NCI-H2196 (cell line): Measurements from ENCODE around the gene PRR15.

Experiments
- DNase-seq: peaks from one replicate; lab custom pipeline; 2025; ENCODE audit not compliant: unreplicated experiment; lab: John Stamatoyannopoulos, UW

The PRR15 gene

GRCh38 chr7:29567174-29567573 lies 3.5 kb downstream of the PRR15 start:
- DNase-seq: no peak

DNA sequence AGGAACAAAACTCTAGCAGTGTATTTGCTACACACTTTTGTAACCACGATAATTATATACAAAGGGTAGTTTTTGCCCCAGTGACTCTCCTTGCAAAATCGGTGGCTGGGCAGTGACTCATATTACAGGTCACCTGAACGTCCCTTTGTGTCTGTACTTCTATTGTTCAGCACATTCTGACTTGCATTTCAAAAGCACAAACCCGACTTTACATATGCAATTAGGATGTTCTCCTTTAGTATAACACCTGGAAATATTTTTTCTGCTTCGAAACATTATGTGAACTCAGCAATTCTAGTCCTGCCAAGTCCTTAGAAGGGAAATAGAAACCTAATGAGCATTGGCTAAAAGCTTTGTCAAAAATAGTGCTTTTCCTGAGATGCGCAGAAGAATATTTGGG lies 6.0 kb downstream of the PRR15 start:
- DNase-seq: no peak

DNA sequence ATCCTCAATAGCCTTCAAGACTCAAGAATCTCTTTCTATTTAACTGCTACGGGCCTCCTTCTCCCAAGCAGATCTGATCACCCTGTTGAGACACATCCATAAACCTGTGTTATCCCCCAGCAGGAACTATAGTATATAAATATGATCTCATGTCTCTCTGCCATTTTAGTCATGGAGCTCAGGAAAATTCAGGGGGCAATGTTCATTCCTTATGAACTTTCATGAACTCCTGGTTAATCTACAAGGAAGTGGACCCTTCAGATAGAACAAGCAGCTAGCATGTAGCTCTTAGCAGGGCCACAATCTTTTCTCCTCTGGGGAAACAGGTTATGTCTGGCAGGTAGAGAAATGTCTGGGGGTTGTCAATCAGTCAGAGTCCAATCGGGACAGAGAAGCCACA lies 8.9 kb downstream of the PRR15 start:
- no peak for DNase-seq

GRCh38 chr7:29573567-29573966 lies 9.9 kb downstream of the PRR15 start:
- DNase-seq: no peak

- DNase-seq: no peak
Measured at GRCh38 chr7:29574659-29575058, 11.0 kb downstream of the PRR15 start.

- DNase-seq: no peak
Measured at GRCh38 chr7:29587195-29587808, 23.7 kb downstream of the PRR15 start.

GRCh38 chr7:29588212-29588611 lies 24.6 kb downstream of the PRR15 start:
- DNase-seq: no peak

DNA sequence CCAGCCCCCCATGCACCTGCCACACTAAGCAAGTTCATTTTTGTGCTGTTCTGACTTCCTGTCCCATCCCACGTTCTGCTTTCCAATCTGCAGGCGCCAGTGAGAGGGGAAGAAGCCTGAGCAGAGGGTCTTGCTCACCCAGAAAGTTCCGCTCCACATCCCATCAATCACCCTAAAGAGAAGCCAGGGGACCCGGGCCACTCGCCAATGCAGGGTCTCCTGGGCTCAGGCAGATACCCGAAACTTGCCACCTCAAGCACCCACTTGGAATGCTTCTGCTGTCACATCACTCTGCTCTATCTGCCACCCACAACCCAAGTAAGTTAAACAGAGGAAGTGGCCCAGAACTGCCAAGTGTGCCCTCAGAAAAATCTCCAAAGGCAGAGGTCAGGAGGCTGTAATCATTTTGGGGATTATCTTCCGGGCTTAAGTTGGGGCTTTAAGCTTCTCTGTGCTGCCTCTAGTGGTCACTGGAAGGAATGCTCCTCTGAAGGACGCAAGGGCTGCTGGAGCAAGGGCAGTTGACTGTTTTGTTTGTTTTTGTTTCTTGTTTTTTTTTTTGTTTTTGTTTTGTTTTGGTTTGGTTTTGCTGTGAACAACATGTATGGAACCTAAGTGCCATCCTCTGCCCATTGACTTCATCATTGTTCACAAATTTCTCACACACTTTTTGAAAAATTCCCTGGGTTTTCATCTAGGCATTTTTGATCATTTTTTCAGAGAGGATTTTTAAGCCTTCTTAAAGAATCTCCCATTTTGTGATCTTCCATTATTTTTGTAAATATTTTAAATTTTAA lies 25.5 kb downstream of the PRR15 start:
- DNase-seq: peak; percentile 36

GRCh38 chr7:29592866-29593265 lies 29.2 kb downstream of the PRR15 start:
- no peak for DNase-seq

GRCh38 chr7:29593459-29593858 lies 29.8 kb downstream of the PRR15 start:
- DNase-seq: no peak

DNA sequence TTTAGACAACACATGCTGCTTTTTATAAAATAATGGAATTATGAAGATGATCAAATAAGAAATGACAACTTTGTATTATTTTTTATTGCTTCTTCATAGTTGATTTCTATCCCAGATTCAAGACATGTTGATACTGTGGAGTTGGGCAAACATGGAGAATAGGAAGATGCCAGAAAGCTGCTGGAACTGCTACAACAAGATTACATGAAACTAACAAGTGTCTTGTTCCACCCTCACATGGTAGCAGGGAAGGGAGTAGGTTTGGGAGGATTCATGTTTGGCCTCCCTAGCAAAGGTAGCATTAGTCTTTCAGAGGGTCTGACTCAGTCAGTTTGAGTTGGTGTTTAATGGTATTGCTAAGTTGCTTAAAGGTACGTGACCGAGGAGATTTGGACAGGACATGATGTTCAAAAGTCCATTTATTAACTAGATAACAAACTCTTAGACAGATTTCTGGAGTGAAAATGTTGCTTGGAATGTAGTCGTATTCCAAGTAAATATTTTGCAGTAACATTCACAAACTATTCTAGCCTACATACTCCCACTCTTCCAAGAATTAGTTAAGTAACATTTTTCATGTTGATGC lies 33.1 kb downstream of the PRR15 start:
- no peak for DNase-seq

DNA sequence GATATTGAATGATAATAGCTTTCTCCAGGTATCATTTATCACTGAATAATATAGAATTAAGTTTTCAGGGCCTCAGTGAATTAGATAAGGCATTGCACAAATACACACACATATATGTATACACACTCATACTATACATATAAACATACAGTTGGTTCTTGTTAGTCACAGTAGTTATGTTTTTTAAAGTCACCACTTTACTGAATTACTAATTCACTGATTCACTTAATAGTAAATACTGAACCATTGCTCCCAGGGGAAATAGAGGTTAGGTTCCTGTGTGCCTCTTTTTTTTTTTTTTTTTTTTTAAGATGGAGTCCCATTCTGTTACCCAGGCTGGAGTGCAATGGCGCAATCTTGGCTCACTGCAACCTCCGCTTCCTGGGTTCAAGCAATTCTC lies 33.6 kb downstream of the PRR15 start:
- DNase-seq: no peak

DNA sequence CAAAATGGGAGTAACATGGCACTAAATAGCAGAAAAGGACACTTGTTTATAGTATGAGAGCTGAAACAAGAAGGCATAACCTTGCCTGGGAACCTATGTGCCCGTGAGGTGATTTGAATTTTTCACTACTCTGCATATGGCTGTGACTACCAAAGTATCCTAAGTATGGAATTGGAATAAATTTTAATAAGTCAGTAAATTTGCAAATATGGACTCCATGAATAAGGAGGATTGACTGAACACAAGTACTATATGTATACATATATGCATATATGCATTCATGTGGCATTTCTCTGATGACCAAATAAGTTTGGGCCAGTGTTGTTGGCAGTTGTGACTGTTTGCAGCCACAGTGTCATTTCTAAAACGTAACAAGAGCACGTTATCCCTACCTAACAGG lies 34.5 kb downstream of the PRR15 start:
- DNase-seq: no peak

DNA sequence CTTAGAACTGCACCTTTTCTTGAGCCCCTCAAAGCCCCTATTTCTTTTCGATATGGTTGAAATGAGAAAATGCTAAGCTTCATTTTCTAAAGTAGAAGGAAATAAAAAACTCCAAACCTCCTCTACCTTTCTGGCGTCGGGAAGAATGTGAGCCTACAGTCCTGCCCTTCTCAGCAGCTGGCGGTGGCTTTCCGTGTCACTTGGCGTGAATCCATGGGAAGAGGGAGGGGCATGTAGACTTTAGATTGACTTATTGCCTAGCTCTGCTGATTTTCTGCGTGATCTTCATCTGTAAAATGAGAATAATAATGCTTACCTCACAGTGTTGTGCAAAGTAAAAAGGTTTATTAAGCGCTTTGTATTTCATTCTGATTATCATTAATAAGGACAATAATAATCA lies 35.0 kb downstream of the PRR15 start:
- DNase-seq: peak; percentile 11

DNA sequence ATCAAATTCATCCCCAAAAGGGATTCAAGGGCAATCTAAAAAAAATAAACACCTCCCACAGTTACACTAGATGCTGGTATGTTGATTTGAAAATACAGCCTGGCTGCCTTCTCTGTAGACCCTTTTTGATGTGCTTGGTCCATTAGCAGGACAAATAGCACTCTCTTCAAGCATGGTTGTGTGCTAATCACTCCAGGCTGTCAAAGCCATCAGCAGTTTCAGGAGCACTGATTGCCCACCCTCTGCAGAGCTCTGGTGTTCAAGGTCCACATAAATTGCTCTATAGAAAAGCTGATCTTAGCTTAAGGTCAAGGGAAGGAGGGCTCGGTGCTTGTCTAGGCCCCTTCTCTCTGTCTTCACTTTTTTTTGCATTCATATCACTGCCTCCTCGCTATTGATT lies 35.4 kb downstream of the PRR15 start:
- no peak for DNase-seq

DNA sequence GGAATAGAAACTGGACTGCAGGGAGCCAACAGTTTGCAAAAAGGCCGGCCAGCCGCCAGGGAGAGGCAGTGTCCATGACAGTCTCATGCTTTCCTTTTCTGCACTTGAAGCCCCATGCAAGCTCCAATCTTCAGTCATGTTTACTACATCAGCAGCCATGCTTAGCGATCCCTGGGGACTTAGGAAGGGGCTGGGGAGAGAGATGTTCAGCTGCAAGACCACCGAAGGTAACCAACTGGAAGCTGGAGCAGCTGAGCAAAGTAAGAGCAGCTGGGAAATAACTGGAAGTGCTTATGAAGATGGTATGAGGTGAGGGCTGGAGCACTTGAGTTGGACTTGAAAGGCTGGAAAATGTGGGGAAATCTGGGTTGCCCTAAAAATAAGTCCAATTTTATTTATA lies 37.0 kb downstream of the PRR15 start:
- no peak for DNase-seq

DNA sequence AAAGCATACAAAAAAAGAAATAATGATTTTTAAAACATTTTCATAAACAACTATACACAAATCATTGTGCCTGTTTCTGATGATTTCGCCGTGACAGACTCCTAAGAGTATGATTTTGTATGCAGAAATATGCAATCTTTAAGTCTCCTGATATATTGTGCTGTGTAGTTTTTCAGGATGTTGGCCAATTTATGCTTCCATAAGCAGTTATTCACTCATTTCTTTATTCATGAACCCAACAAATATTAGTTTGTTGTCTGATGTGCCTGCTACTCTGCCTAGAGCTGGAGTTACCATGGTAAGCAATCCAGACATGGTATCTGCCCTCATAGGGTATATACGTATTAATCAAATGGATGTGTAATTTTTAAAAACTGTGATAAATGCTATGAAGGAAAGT lies 40.4 kb downstream of the PRR15 start:
- DNase-seq: no peak

GRCh38 chr7:29604702-29605101 lies 41.1 kb downstream of the PRR15 start:
- DNase-seq: no peak

GRCh38 chr7:29605671-29606070 lies 42.0 kb downstream of the PRR15 start:
- DNase-seq: no peak

DNA sequence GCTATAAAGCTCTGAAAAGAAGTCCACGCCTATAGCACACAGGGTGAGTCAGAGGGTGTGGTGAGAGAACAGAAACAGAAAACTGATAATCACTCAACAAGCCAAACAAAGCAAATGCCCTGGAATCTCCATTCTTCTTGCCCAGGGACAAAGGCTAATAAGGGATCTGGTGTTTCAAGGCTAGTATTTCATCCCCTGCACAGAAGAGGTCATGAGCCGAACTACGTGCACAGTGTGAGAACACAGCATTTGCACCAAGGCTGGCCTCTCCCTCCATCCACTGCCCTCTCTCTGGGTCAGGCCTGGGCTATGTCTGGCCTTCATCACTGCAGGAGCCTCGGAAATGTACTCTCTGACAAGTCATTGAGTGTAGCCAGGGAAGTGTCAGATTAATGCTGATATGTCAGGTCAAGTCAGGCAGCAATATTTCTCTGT lies 42.7 kb downstream of the PRR15 start:
- no peak for DNase-seq

GRCh38 chr7:29606830-29607229 lies 43.2 kb downstream of the PRR15 start:
- DNase-seq: no peak

DNA sequence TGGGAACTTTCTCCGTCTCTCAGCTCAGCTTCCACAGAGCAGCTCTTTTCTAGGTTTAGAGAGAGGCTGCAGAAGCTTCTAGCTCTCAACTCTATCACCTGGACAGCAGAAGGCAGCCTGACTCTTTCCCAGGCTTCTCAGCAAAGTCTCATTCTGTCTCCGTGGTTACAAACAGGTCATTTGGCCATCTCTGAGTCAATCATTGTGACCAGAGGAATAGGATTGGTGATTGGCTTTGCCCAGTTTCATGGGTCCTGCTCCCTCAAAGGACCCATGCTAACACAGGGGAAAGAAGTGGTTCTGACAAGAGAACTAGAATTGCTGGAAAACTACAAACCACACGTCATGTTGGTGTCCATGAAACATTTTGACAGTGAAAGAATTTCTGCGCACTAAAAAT lies 43.6 kb downstream of the PRR15 start:
- DNase-seq: no peak
